Measurements from ENCODE around the gene FCRLA. TPM values are rescaled to one million over a fixed set of nuclear protein-coding genes. Genes with fewer than 3 reads are reported as not detected.
"Not testable (repeated sequence)": the region's sequence is repeated elsewhere in the genome, so short reads cannot be mapped to it uniquely, and the experiment has no call there.

Gene FCRLA
- total RNA-seq, 4 donors from 2014 or later = 0.62 TPM; not detected in 3

- Histone ChIP-seq H3K27ac (no peak overlapping the region), H3K9me3 (no peaks in the 10 kb centered on the region), H3K4me1 (peaks cover 5 to 25% (median 5%) of the 10 kb centered on the region in 3 donors), H3K4me3 (no peak overlapping the region), H3K27me3 (peaks cover 0 to 24% (median 0%) of the 10 kb centered on the region in 4 donors), H3K36me3 (no peaks in the 10 kb centered on the region)
- WGBS, 2 donors = 80 to 93% methylated on average over 1 to 3 of the region's 8 CpGs
- intact Hi-C loops (cut with DNase I) = no loop called here
- TF ChIP-seq POLR2A (IDR thresholded peaks at IDR 0.05) = no peak
- TF ChIP-seq, protein P1, sequence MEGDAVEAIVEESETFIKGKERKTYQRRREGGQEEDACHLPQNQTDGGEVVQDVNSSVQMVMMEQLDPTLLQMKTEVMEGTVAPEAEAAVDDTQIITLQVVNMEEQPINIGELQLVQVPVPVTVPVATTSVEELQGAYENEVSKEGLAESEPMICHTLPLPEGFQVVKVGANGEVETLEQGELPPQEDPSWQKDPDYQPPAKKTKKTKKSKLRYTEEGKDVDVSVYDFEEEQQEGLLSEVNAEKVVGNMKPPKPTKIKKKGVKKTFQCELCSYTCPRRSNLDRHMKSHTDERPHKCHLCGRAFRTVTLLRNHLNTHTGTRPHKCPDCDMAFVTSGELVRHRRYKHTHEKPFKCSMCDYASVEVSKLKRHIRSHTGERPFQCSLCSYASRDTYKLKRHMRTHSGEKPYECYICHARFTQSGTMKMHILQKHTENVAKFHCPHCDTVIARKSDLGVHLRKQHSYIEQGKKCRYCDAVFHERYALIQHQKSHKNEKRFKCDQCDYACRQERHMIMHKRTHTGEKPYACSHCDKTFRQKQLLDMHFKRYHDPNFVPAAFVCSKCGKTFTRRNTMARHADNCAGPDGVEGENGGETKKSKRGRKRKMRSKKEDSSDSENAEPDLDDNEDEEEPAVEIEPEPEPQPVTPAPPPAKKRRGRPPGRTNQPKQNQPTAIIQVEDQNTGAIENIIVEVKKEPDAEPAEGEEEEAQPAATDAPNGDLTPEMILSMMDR (IDR thresholded peaks at IDR 0.05) = no peak
- DNase-seq = no peak
Measured at GRCh38 chr1:161723459-161724141, 16.6 kb downstream of the FCRLA start.

DNA sequence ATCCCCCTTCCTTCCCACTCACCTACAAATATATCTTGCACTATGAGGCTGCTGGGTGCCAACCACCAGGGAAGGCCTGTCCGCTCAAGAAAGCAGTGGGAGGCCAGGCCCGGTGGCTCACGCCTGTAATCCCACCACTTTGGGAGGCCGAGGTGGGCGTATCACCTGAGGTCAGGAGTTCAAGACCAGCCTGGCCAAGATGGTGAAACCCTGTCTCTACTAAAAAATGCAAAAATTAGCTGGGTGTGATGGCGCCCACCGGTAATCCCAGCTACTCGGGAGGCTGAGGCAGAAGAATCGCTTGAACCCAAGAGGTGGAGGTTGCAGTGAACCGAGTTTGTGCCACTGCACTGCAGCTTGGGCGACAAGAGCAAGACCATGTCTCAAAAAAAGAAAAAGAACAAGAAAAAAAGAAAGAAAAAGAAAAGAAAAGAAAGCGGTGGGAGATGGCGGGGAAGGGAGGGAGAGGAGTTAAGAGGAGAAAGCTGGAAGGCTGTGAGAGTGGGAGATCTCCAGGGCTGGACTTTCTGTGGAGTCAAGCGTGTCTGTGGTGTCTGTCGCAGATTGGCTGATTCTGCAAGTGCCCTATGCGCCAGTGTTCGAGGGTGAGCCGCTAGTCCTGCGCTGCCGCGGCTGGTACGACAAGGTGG is 18.4 kb downstream of the FCRLA start:
- H3K4me1 ChIP-seq = peaks cover 5 to 28% (median 5%) of the 10 kb centered on the region in 3 donors
- WGBS, 2 donors = 51 to 53% methylated on average over 19 to 22 of the region's 22 CpGs
- H3K27ac ChIP-seq = peak overlapping the region; percentile 74 to 87 (median 82)
- intact Hi-C loops (cut with DNase I); H3K9me3 ChIP-seq; DNase-seq; H3K36me3 ChIP-seq: not testable (repeated sequence)
- peaks cover 0 to 24% (median 0%) of the 10 kb centered on the region in 4 donors for H3K27me3 ChIP-seq
- H3K4me3 ChIP-seq = peak overlapping the region; percentile 47 to 86 (median 68)

DNA sequence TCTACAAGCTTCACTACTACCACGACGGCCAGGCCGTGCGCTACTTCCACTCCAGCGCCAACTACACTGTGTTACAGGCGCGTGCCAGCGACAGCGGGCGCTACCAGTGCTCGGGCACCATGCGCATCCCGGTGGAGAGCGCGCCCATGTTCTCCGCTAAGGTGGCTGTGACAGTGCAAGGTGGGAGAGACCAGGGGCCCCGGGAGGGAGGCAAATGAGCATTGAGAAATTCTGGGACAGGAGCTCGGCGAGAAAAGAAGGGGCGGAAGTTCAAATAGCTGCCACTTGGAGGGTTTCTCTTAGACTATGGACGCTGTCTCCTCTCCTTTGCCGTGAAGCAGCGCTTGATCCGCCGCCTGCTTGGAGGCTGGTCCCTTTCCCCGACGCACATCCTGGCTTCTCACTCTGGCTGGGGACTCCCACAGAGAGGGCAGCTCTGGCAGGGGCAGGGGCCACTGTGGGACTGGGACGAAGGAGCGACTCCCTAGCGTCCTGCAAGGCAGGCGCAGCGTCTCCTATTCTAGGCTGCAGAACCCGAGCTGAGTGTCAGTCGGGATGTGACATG is 19.0 kb downstream of the FCRLA start:
- H3K27ac ChIP-seq = peak overlapping the region; percentile 74 to 87 (median 82)
- no peaks in the 10 kb centered on the region for H3K36me3 ChIP-seq
- intact Hi-C loops (cut with DNase I) = no loop called here
- peaks cover 0 to 21% (median 0%) of the 10 kb centered on the region in 4 donors for H3K27me3 ChIP-seq
- 0 to 1% methylated on average over 11 to 17 of the region's 34 CpGs for WGBS, 2 donors
- no peak for DNase-seq
- H3K4me1 ChIP-seq = peaks cover 5 to 31% (median 5%) of the 10 kb centered on the region in 3 donors
- TF ChIP-seq, protein P1 (IDR thresholded peaks at IDR 0.05) = peak in 4 of 6 experiments; percentile 23 to 45 (median 28)
- no peak for TF ChIP-seq POLR2A (IDR thresholded peaks at IDR 0.05)
- H3K4me3 ChIP-seq = peak overlapping the region; percentile 47 to 86 (median 68)
- no peaks in the 10 kb centered on the region for H3K9me3 ChIP-seq

DNA sequence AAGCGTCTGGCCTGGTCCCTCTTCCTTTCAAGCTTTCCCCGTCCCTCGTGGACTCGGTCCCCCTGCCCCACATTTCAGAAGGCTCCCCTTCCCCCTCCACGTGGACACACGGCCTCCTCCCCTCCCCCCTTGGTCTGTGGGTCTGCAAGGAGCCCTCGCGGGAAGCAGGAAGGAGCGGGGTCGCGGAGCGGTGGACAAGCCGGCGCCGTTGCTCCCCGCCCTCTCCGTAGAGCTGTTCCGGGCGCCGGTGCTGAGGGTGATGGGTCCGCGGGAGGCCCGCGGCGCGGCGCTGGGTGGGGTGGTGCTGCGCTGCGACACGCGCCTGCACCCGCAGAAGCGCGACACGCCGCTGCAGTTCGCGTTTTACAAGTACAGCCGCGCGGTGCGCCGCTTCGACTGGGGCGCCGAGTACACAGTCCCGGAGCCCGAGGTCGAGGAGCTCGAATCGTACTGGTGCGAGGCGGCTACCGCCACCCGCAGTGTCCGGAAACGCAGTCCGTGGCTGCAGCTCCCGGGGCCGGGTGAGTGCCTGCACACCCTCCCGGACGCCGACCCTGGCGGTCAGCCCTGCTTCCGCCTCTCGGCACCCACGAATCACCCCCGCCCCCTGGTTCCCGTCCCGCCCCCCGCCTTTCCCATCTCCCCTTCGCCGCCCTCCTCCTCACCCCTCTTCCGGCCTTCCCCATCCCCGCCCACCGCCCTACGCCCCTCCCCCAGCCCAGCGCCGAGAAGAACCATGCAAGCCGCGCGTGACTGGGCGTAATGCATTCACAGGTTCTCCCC is 19.6 kb downstream of the FCRLA start:
- H3K9me3 ChIP-seq = no peaks in the 10 kb centered on the region
- TF ChIP-seq POLR2A (IDR thresholded peaks at IDR 0.05) = peak in 2 of 4 donors; percentile 33 to 71
- TF ChIP-seq, protein P1 (IDR thresholded peaks at IDR 0.05) = peak in 1 of 6 experiments; percentile 17
- peak overlapping the region; percentile 47 to 86 (median 68) for H3K4me3 ChIP-seq
- intact Hi-C loops (cut with DNase I) = no loop called here
- peaks cover 5 to 31% (median 5%) of the 10 kb centered on the region in 3 donors for H3K4me1 ChIP-seq
- no peaks in the 10 kb centered on the region for H3K36me3 ChIP-seq
- peaks cover 0 to 16% (median 0%) of the 10 kb centered on the region in 4 donors for H3K27me3 ChIP-seq
- H3K27ac ChIP-seq = peak overlapping the region; percentile 74 to 87 (median 82)
- WGBS, 2 donors = 0% methylated on average over 8 to 9 of the region's 83 CpGs
- peak; percentile 60 for DNase-seq

- intact Hi-C loops (cut with DNase I) = no loop called here
- DNase-seq = no peak
- H3K9me3 ChIP-seq = no peaks in the 10 kb centered on the region
- no peaks in the 10 kb centered on the region for H3K36me3 ChIP-seq
- peaks cover 5 to 31% (median 5%) of the 10 kb centered on the region in 3 donors for H3K4me1 ChIP-seq
- TF ChIP-seq, protein P1 (IDR thresholded peaks at IDR 0.05) = no peak
- no peak for TF ChIP-seq POLR2A (IDR thresholded peaks at IDR 0.05)
- H3K4me3 ChIP-seq = peak overlapping the region; percentile 47 to 86 (median 68)
- 5 to 14% methylated on average over 9 to 19 of the region's 38 CpGs for WGBS, 2 donors
- peaks cover 0 to 10% (median 0%) of the 10 kb centered on the region in 4 donors for H3K27me3 ChIP-seq
- peak overlapping the region; percentile 74 to 87 (median 82) for H3K27ac ChIP-seq
Measured at GRCh38 chr1:161727256-161727924, 20.4 kb downstream of the FCRLA start.
